HG03439 (cell line): ENCODE measurements around the gene EXOSC10.
"Not testable (repeated sequence)": the region's sequence is repeated elsewhere in the genome, so short reads cannot be mapped to it uniquely, and the experiment has no call there.

Experiments
- ATAC-seq: cut with Tn5 transposase; IDR thresholded peaks from one replicate; pipeline ENCODE4 v1.9.1; 2021; ENCODE audit warnings: mild to moderate bottlenecking, moderate library complexity; ENCODE audit not compliant: unreplicated experiment

EXOSC10 gene

GRCh38 chr1:11045428-11046269, 54.0 kb downstream of the EXOSC10 start:
- ATAC-seq, result no peak

- ATAC-seq, result no peak
Measured at GRCh38 chr1:11044849-11045427, 54.7 kb downstream of the EXOSC10 start.

GRCh38 chr1:11044086-11044848, 55.4 kb downstream of the EXOSC10 start:
- ATAC-seq, result no peak

- no peak for ATAC-seq
Measured at GRCh38 chr1:11042995-11043874, 56.4 kb downstream of the EXOSC10 start.

- no peak for ATAC-seq
Measured at GRCh38 chr1:11042065-11042464, 57.6 kb downstream of the EXOSC10 start.

- no peak for ATAC-seq
Measured at GRCh38 chr1:11041048-11041447, 58.6 kb downstream of the EXOSC10 start.

- not testable (repeated sequence) for ATAC-seq
Measured at GRCh38 chr1:11040105-11040429, 59.6 kb downstream of the EXOSC10 start.

- no peak for ATAC-seq
Measured at GRCh38 chr1:11039351-11040104, 60.1 kb downstream of the EXOSC10 start.

- ATAC-seq, result no peak
Measured at GRCh38 chr1:11037740-11038182, 61.9 kb downstream of the EXOSC10 start.

GRCh38 chr1:11037019-11037739, 62.5 kb downstream of the EXOSC10 start:
- ATAC-seq, result not testable (repeated sequence)

GRCh38 chr1:11031624-11032262, 67.9 kb downstream of the EXOSC10 start:
- no peak for ATAC-seq

- no peak for ATAC-seq
Measured at GRCh38 chr1:11030865-11031264, 68.8 kb downstream of the EXOSC10 start.

- ATAC-seq, result no peak
Measured at GRCh38 chr1:11028018-11028417, 71.7 kb downstream of the EXOSC10 start.

- ATAC-seq, result no peak
Measured at GRCh38 chr1:11027316-11027715, 72.4 kb downstream of the EXOSC10 start.

GRCh38 chr1:11026903-11027302, 72.8 kb downstream of the EXOSC10 start:
- no peak for ATAC-seq

GRCh38 chr1:11026052-11026451, 73.6 kb downstream of the EXOSC10 start:
- ATAC-seq, result no peak

- no peak for ATAC-seq
Measured at GRCh38 chr1:11025618-11026017, 74.1 kb downstream of the EXOSC10 start.

- ATAC-seq, result no peak
Measured at GRCh38 chr1:11024874-11025203, 74.8 kb downstream of the EXOSC10 start.
